Psoas muscle (tissue), 8 donors: ENCODE data around the gene FERMT3. TPM values are rescaled to one million over a fixed set of nuclear protein-coding genes. Genes with fewer than 3 reads are reported as not detected.

ENCODE experiments used
- ATAC-seq, 4 donors: fragments of 200-7000 bp; cut with Tn5 transposase; one replicate each; pipeline ENCODE4 v1.9.1; 2020; ENCODE audit warnings: moderate library complexity in 3 of 4, mild to moderate bottlenecking in 2 of 4
- DNase-seq, 2 donors: peaks; one replicate each; pipeline ENCODE4 v3.0.0-alpha.2; 2020
- H3K27ac ChIP-seq: fragments of 200-600 bp; one replicate; pipeline ENCODE4 v1.8.0; 2022
- H3K27me3 ChIP-seq, 3 donors: fragments of 200-600 bp in 1 of 3; one replicate each; pipeline versions ENCODE4 v1.6.1 to v1.8.0; 2013 to 2022; ENCODE audit warnings: low read length in 2 of 3, mild to moderate bottlenecking in 2 of 3, moderate library complexity in 1 of 3; ENCODE audit not compliant: insufficient read depth in 3 of 3
- H3K36me3 ChIP-seq, 2 donors: fragments of 200-600 bp in 1 of 2; one replicate each; pipeline versions ENCODE4 v1.6.1 to v1.8.0; 2013 to 2022; ENCODE audit warnings: low read depth in 1 of 2, mild to moderate bottlenecking in 1 of 2, moderate library complexity in 1 of 2; ENCODE audit not compliant: insufficient read depth in 1 of 2
- H3K4me1 ChIP-seq: fragments of 200-600 bp; one replicate; pipeline ENCODE4 v1.8.0; 2022
- H3K4me3 ChIP-seq: fragments of 200-600 bp; one replicate; pipeline ENCODE4 v1.8.0; 2022; ENCODE audit warnings: mild to moderate bottlenecking
- H3K9me3 ChIP-seq: fragments of 200-600 bp; one replicate; pipeline ENCODE4 v1.8.0; 2022
- CTCF ChIP-seq: fragments of 200-600 bp; IDR thresholded peaks from one replicate; pipeline ENCODE4 v1.8.0; 2022; ENCODE audit warnings: antibody characterized with exemption
- WGBS, 3 donors: extraction: QIAGEN DNeasy Blood & Tissue Kit; methylation state at CpG; one replicate each; pipeline versions ENCODE4 v1.1.6 to v1.1.7; 2013; 5-methylcytosine and 5-hydroxymethylcytosine counted together
- intact Hi-C, 2 donors: fragments of 100-400 bp; cut with DNase I; formaldehyde crosslinking; loops; one replicate each; pipeline versions ENCODE4 v1.11.0 to v1.14.2; 2022
- polyA plus RNA-seq, 3 donors: library from polyadenylated mRNA; stranded (reverse); fragments of 200-250 nt; gene quantifications; one replicate each; pipeline ENCODE4 v1.2.3, GENCODE V29; 2013
- total RNA-seq, 4 donors: library from RNA; stranded (reverse); fragmentation: NEBNext Ultra II Directional in 2 of 4; extraction: Animal tissue kit (Norgen Biotek cat#: 25700) in 2 of 4; gene quantifications; one replicate each; pipeline versions ENCODE4 v1.2.1 to v1.2.4, GENCODE V29; 2021 to 2023
- donor health status: healthy with polysubstance abuse.
- donor health status: DM: no; HTN: no; CAD: no; lungs with moderate emphysema.
- donor health status: Bipolar disorder and iron deficiency.
- donor health status: healthy.
- donor health status: DM: yes; HTN: yes; CAD: no.
- donor health status: DM: no; HTN: no; CAD: no.
- donor health status: DM: no; HTN: no; CAD: no.
- donor health status: DM: yes; HTN: yes; CAD: no.

Gene FERMT3
- total and polyA plus RNA-seq, 7 donors: 2.5 to 11.7 (median 6.7) TPM

GRCh38 chr11:64170419-64170818, 36.1 kb upstream of the FERMT3 start:
- H3K36me3 ChIP-seq: no peaks in the 10 kb centered on the region
- peaks cover under 1% of the 10 kb centered on the region for H3K4me1 ChIP-seq
- H3K27ac ChIP-seq: no peak overlapping the region
- no peaks in the 10 kb centered on the region for H3K9me3 ChIP-seq
- no peak overlapping the region for H3K4me3 ChIP-seq
- no peak for DNase-seq
- no peaks in the 10 kb centered on the region for H3K27me3 ChIP-seq
- 90 to 93% (median 91%) methylated on average over 4 of the region's 4 CpGs for WGBS, 3 donors
- no peak for ATAC-seq
- TF ChIP-seq CTCF: no peak
- intact Hi-C loops: no loop called here

GRCh38 chr11:64173616-64174355, 32.7 kb upstream of the FERMT3 start:
- DNase-seq: no peak
- 92 to 94% (median 93%) methylated on average over 4 of the region's 4 CpGs for WGBS, 3 donors
- H3K4me1 ChIP-seq: no peaks in the 10 kb centered on the region
- no peak overlapping the region for H3K4me3 ChIP-seq
- ATAC-seq: peak in 2 of 4 donors; percentile 62 to 74
- H3K27me3 ChIP-seq: no peaks in the 10 kb centered on the region
- intact Hi-C loops: no loop called here
- peak overlapping the region; percentile 41 for H3K27ac ChIP-seq
- no peaks in the 10 kb centered on the region for H3K9me3 ChIP-seq
- no peak for TF ChIP-seq CTCF
- H3K36me3 ChIP-seq: no peaks in the 10 kb centered on the region

GRCh38 chr11:64176751-64177150, 29.8 kb upstream of the FERMT3 start:
- Histone ChIP-seq H3K9me3 (no peaks in the 10 kb centered on the region), H3K27ac (no peak overlapping the region), H3K4me3 (no peak overlapping the region), H3K36me3 (no peaks in the 10 kb centered on the region), H3K4me1 (peaks cover 13% of the 10 kb centered on the region), H3K27me3 (no peaks in the 10 kb centered on the region)
- no peak for DNase-seq
- TF ChIP-seq CTCF: no peak
- ATAC-seq: no peak
- 78 to 91% (median 90%) methylated on average over 7 to 8 of the region's 8 CpGs for WGBS, 3 donors
- intact Hi-C loops: no loop called here

- no peak for TF ChIP-seq CTCF
- Histone ChIP-seq H3K27me3 (no peaks in the 10 kb centered on the region), H3K36me3 (no peaks in the 10 kb centered on the region), H3K4me1 (peaks cover 26% of the 10 kb centered on the region), H3K27ac (no peak overlapping the region), H3K4me3 (no peak overlapping the region), H3K9me3 (no peaks in the 10 kb centered on the region)
- no peak for ATAC-seq
- intact Hi-C loops: no loop called here
- DNase-seq: no peak
- 95 to 100% (median 96%) methylated on average over 1 of the region's 1 CpG for WGBS, 3 donors
Measured at GRCh38 chr11:64178203-64178602, 28.3 kb upstream of the FERMT3 start.
